Fibroblast of the conjunctiva (primary cell): ENCODE data around the gene MAP3K10.

ENCODE experiments used
- DNase-seq: peaks from one replicate; pipeline ENCODE4 v3.0.0-alpha.2; 2010; ENCODE audit warnings: low read depth

The MAP3K10 gene

GRCh38 chr19:40249781-40250180 is 58.6 kb downstream of the MAP3K10 start:
- DNase-seq = no peak

- no peak for DNase-seq
These were observed 60.0 kb downstream of the MAP3K10 start for GRCh38 chr19:40251244-40251643.

- DNase-seq = no peak
These were observed 60.8 kb downstream of the MAP3K10 start for GRCh38 chr19:40251991-40252390.

GRCh38 chr19:40252395-40252794 is 61.2 kb downstream of the MAP3K10 start:
- DNase-seq = no peak

GRCh38 chr19:40253611-40254092 is 62.4 kb downstream of the MAP3K10 start:
- DNase-seq = no peak

GRCh38 chr19:40254714-40255418 is 63.6 kb downstream of the MAP3K10 start:
- no peak for DNase-seq

GRCh38 chr19:40255619-40256166 is 64.5 kb downstream of the MAP3K10 start:
- DNase-seq = no peak

GRCh38 chr19:40256512-40256911 is 65.3 kb downstream of the MAP3K10 start:
- DNase-seq = no peak

GRCh38 chr19:40257096-40257517 is 65.9 kb downstream of the MAP3K10 start:
- no peak for DNase-seq

- DNase-seq = no peak
These were observed 70.4 kb downstream of the MAP3K10 start for GRCh38 chr19:40261631-40262030.

- DNase-seq = no peak
These were observed 71.2 kb downstream of the MAP3K10 start for GRCh38 chr19:40262422-40262821.

GRCh38 chr19:40263440-40264313 is 72.5 kb downstream of the MAP3K10 start:
- DNase-seq = no peak

GRCh38 chr19:40264314-40265054 is 73.3 kb downstream of the MAP3K10 start:
- no peak for DNase-seq
